ENCODE data around the gene HMGN5.

HMGN5 gene

DNA sequence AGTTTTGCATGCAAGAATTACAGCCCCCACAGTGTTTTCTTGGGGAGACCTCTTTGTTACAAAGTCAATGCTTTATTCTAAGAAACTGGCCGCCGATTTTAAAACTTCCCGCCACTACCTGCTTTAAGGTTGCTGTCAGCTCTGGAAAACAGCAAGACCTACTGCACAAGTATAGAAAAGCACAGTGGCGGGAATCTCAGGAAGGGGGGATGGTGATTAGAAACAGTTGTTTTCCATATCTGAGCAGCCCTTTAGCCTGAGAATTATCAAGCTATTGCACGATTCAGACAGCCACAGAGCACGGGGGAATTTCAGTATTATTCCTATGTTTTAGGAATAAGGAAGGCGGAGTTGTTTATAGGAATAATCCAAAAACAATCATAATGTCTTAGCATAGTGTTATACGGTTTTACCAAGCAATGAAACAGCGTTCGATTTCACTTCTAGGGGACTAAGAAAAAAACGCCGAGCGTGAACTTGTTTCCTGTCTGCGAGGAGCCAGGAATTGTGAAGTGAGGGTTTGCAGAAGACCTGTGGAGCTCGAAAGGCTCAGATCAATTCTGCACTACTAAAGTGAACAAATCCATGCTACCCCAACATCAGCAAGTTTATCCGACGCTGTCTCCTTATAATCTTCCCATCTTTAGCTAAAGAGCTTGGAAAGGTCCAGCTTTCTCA lies 81.3 kb downstream of the HMGN5 start:
- no peak for DNase-seq (ENCODE audit: low read depth)

DNA sequence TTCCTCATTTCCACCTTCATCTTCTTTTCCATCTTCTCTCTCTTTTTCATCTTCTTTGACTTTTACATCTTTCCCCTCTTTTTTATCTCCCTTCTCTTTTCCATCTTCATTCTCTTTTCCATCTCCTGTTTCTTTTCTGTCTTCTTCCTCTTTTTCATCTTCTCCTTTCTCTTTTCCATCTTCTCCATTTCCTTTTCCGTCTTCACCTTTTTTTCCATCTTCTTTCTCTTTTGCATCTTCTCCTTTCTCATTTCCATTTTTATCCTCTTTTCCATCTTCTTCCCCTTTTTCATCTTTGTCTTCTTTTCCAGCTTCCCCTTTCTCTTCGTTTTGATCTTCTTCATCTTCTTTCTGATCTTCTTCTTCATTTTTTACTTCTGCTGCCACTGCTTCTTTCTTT lies 87.0 kb downstream of the HMGN5 start:
- DNase-seq (ENCODE audit: low read depth): no peak

DNA sequence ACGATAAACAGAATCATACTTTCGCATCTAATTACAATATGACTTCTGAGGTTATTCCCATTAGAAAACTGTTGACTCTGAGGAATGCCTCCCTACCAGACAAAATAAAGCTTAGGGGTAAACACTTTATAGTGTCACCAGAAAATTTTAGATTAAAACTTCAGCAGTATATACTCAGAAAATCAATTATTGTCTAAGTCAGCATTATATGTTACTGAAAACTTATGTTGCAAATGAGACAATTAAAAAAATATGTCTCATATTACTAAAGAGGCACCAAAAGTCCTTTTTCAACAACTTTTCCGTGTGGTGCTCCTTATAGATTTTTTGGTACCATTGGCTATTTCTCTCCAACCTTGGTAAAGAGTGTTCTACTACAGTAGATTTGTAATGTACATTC lies 91.4 kb downstream of the HMGN5 start:
- no peak for DNase-seq (ENCODE audit: low read depth)

DNA sequence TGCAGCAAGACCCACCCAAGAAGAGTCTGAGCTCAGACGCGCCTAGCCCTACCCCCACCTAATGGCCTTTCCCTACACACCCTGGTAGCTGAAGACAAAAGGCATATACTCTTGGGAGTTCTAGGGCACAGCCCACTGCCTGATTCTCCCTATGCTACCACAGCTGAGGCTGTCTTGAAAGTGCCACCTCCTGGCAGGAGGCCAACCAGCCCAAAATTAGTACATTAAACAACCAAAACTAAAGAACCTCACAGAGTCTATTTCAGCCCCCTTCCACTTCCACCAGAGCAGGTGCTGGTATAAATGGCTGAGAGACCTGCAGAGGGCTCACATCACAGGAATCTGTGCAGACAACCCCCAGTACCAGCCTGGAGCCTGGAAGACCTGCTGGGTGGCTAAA lies 119.1 kb downstream of the HMGN5 start:
- no peak for DNase-seq (ENCODE audit: low read depth)
